Choroid plexus epithelial cell (primary cell): Measurements from ENCODE around the gene ESR2.

Experiments used
- DNase-seq: peaks from one replicate; pipeline ENCODE4 v3.0.0-alpha.2; 2010; ENCODE audit warnings: low read depth
- H3K4me3 ChIP-seq: 2 replicates; pipeline ENCODE4 v1.5.1; 2011; ENCODE audit warnings: low read depth, mild to moderate bottlenecking, control low read depth, low read length, moderate library complexity
- CTCF ChIP-seq: conservative IDR thresholded peaks from 2 replicates; pipeline ENCODE4 v1.5.1; 2011; ENCODE audit warnings: low read depth, mild to moderate bottlenecking, control low read depth, inconsistent platforms, low read length, moderate library complexity

Gene ESR2

GRCh38 chr14:64159588-64159987 is 134.6 kb downstream of the ESR2 start:
- no peak overlapping the region for H3K4me3 ChIP-seq
- peak; percentile 21 for TF ChIP-seq CTCF
- no peak for DNase-seq

DNA sequence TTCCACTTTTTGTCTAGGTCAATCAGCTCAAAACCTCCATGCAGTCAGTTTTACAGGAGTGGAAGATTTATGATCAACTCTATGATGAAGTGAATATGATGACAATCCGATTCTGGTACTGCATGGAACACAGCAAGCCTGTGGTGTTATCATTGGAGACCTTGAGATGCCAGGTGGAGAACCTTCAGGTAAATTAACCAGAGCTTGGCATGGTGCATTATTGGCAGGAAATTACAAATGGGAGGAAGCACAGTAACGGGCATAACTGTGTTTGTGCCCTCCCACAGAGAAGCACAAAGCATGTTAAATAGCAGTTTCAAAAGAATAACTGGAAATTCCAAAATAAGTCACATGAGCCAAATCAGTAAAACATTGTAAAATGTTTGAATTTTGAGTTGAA is 135.6 kb downstream of the ESR2 start:
- no peak for DNase-seq
- TF ChIP-seq CTCF, result no peak
- no peak overlapping the region for H3K4me3 ChIP-seq

GRCh38 chr14:64149921-64150320 is 144.2 kb downstream of the ESR2 start:
- H3K4me3 ChIP-seq, result no peak overlapping the region
- no peak for DNase-seq
- TF ChIP-seq CTCF, result no peak

DNA sequence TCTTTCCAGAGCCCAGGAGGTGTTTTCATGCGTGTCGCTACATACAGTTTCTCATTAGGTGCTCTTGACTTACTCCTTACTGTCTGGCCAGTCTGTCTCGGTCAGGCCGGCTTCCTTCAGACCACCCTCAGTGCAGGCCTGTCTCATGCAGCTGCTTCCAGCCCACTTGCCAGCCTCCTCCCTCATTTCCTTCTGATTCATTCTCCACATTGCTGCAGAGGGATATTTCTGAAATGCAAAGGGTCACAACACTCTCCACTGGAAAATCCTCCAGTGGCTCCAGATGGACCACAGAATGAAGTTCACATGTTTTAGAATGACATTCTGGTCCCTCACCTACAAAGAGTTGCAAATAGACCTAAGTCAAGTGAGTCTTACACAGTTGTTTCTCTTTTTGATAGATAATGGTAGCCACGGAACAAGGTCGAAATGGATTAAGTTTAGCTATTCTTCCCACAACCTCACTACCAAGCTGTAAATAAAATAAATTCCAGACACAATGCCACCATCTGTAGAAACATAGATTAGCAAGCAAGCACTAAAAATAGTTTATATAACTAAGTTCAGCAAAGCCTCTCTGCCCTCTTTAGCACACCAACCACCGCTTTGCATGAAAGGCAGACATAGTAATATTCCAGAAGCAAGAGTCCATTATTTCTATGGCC is 146.9 kb downstream of the ESR2 start:
- peak; percentile 76 for DNase-seq
- no peak overlapping the region for H3K4me3 ChIP-seq
- TF ChIP-seq CTCF, result no peak

DNA sequence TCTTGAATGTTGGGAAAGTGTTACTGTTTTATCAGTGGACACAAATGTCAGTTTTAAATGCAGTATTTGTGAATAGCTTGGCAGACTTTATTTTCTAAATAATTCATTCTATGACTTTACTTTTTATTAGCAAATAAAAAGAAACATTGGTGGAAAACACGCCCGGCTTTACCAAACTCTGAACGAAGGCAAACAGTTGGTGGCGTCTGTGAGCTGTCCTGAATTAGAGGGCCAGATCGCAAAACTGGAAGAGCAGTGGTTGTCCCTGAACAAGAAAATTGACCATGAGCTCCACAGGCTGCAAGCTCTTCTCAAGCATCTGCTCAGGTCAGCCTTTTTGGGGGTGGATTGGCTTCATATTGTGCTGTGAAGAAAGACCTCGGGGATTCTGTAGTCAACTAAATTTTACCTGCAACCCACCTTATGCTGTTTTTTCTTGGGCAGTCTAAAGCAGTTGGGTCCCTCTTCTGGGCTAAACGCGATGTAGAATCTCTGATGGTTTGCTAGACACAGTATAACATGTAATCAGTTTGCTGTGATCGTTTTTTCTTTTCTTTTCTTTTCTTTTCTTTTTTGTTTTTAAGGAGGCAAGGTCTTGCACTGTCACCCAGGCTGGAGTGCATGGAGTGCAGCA is 156.4 kb downstream of the ESR2 start:
- peak; percentile 53 for DNase-seq
- H3K4me3 ChIP-seq, result no peak overlapping the region
- peak; percentile 65 for TF ChIP-seq CTCF

GRCh38 chr14:64126548-64126947 is 167.6 kb downstream of the ESR2 start:
- no peak for DNase-seq
- H3K4me3 ChIP-seq, result no peak overlapping the region
- TF ChIP-seq CTCF, result no peak

DNA sequence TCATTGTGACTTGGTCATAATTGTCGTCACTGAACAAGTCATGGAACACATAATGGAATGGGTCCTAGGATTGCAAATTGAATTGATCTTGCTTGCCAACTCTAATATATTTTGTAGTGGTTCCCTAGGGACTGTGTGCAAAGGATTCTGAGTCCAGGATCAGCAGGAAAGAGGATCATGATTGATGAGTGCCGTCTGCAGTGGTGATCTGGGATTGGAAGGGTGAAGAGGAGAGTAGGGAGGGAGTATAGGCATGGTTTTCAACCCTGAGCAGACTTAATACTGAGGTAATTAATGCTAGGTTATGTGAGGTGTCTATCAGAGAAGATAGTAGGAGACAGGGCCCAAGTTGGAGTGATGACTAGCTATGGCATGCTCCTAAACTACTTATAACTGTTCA is 168.9 kb downstream of the ESR2 start:
- DNase-seq, result no peak
- no peak for TF ChIP-seq CTCF

More for the DNA sequence above, 168.9 kb downstream of the ESR2 start:
- no peak overlapping the region for H3K4me3 ChIP-seq
